GF-D8 (cell line): ENCODE measurements around the gene ACRBP.

Experiments
- DNase-seq: peaks from one replicate; lab custom pipeline; 2025; lab: John Stamatoyannopoulos, UW

ACRBP gene

DNA sequence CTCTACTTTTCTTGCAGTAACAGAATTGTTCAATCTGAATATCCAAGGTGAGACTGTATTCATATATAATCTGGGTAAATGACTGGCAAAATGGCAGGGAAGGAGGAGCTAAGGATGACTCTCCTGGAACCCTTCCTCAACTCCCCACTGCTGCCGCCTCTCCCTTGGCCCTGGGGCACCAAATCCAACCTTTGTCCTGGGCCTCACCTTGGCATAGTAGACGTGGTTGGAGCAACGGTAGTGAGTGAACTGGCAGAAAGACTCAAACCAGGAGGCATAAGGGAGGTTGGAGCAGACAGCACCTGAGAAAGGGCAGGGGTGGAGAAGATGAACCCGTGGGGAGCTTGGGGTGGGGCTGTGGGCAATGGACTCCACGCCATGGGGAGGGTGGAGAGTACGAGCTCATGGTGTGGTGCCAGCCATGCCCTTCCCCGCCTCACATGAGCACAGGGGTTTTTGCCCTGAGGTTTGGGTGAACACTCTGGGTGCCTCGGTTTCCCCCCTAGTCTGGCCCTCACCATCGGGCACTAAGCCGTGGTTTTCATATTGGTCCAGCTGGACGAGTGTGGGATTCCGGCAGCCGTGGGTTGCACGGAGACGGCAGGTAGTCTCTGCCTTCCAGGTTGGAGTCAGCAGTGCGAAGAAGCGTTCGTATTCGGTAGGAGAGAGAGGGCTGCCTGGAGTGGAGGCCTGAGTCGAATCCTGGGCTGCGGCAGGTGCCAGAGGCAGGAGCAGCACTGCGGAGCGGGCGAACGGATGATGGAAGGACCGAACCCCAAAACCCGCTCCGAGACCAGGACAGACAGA, 753 bp downstream of the ACRBP start:
- no peak for DNase-seq

DNA sequence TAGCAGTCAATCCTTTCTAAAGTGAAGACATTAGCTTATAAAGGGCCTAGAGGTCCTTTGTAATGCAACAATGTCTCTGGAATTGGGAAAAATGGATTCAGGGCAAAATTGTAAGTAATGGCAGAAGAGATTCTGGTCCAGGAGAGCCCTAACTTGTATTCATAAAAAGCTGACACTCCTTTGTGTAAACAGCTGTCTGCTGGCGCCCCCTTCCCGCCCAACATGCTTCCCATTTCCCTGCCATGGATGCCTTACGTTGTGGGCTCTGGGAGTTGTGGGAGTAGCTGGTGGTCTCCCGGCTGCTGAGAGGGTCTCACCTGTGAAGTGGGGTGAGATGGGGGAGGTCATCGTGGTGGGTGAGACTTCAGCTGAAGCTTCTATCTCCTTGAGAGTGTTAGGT, 2.3 kb downstream of the ACRBP start:
- no peak for DNase-seq

DNA sequence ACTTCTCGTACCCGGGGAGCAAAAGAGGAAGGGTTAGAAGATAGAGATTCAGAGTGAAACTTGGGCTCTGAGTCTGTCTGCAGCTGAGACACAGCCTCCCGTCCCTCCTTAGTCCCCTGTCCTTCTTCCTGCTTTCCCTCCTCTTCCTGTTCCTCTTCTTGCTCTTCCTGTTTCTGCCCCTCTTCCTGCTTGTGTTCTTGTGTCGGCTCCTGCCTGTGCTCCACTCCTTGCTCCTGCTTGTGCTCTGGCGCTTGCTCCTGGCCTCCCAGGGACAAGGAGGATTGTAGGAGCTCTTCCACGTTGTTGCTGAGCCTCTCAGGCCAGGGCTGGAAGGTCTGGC, 3.0 kb downstream of the ACRBP start:
- DNase-seq: peak; percentile 41

DNA sequence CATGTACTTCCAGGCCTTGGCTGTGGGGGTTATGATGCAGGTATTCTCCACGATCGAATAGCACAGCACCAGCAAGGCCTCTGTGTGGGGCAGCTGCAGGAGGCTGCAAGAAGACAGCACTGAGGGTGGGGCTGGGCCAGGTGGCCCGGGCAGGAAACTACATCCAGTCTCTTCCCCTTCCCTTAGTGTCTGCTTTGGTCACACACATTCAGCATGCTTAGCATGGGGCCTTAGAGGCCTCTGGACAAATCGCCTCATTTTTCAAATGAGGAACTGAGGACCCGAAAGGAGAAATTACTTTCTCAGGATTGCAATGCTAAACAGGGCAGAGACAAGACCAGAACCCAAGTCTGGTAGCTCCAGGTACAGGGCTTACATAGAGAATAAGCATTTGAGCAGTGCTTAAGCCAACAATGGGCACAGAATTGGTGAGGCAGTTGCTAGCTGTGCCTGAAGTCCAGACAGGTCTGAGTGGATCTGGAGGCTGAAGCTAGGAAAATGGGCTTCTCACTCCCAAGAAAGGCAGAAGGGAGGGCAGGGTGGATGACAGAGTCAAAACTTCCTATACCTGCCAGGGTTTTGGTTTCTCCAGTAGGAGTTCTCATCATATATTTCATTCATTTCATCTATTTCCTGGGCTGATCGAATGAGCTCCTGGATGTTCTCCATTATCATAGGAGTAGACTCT, 3.5 kb downstream of the ACRBP start:
- no peak for DNase-seq

DNA sequence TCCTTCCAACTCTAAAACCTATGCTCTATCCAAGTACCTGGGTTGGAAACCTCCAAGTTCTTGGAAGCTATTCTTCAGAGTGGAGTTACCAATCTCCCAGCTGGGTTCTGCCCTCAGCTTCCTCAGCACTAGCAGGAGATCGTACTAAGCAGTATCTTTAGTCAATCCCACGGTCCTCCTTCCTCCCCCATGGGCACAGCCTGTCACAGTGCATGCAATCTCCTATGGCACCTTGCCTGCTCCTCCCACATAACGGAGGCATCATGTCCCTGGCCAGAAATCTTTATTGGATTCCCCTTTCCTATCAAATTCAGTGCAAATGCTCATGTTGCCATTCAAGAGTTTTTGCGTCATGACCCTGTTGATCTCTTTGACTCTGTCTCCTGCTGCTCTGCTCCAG, 6.1 kb downstream of the ACRBP start:
- DNase-seq: no peak

DNA sequence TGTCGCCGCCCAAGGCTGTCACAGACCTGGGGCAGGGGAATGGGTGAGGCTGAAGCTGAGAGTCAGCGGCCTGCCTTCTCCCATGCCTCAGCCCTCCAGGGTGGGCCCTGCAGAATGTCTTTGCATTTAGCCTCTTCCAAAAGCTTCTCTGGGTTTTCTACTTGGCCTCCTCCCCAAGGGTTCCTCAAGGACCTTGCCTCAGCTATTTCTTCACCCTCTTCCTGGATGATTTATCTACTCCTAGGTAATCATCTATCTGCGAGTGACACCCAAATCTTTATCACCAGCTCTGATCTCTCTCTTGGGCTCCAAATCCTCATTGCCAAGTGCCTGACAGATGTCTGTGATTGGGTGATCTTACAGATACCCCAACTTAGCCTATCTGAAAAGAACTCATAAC, 6.7 kb downstream of the ACRBP start:
- DNase-seq: no peak

DNA sequence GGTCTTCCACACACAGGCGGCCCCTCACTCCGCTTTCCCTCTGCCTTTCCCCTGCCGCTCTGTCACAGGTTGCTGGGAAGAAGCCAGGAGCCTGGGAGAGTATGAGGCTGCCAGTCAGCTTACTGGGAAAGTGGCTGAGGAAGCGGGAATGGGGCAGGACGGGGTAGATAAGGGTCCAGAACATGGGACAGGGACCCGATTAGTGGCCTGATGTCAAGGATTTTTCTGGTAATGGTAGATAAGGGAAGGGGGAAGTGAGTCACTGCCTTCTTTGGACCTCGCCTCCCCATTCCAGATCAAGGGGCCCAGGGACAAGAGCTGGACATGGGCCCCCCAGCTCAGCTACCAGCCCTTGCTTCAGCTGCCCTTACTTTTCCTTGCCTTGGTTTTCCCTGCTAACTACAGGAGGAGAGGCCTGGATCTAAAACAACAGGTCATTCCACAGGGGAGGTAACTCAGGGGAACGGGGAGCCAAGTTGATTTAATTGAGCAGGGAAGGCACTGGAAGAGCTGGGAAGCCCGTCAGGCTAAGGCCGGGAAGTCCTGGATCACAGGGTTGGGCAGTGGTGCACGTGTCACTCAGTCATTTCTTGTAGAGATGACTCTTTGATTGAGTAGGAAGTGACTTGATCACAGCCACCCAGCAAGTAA, 8.0 kb downstream of the ACRBP start:
- DNase-seq: no peak

DNA sequence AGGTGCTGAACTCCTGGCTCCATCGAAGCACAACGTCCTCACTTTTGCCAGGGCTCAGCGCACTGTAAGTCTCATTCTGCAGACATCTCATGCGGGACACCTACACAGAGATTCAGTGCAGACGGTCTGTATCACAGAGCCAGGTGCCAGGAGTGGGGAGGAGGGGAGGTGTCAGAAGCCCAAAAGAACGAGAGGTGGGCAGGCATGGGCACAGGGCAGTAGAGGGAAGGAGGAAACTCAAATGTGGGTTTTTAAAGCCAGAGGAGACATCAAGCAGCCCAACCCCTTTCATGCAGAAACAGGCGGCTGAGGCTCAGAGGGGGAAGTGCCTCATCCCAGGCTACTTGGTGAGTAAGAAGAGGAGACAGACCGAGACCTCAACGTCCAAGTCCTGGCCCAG, 8.9 kb downstream of the ACRBP start:
- DNase-seq: no peak

DNA sequence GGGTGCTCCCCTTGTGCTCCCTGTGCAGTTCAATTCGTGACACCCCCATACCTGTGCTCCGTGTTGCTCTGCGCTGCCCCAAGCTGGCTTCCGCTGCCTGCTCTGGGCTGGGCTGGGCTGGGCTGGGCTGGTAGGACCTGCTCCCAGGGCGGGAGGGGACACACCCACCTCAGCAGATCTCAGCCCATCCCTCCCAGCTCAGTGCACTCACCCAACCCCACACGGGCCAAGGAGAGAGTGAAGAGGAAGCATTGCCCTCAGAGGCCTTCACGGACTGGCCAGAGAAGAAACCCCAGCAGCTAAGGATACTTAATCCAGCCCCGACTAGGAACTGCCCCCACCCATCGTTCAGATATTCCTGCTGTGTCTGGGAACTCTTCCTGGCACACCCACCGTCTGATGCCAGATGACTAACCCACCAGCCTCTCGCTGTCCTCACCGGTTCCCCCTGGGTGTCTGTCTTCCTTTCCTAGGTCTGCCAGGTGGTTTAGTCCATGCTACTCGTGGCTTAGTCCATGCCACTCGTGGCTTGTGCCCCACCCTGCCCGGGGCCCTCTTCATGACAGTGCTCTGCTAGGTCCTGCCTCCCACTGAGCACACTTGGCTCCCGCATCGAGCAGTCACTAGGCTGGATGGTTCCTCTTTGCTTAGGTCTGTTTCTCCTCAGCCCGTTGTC, 11.2 kb downstream of the ACRBP start, which contains the start of gene LPAR5:
Gene LPAR5 (minus strand): TSS at position 104 of the 676 bp plus-strand sequence. CDS start 14,711 bp downstream, outside the sequence.
- peak; percentile 38 for DNase-seq

DNA sequence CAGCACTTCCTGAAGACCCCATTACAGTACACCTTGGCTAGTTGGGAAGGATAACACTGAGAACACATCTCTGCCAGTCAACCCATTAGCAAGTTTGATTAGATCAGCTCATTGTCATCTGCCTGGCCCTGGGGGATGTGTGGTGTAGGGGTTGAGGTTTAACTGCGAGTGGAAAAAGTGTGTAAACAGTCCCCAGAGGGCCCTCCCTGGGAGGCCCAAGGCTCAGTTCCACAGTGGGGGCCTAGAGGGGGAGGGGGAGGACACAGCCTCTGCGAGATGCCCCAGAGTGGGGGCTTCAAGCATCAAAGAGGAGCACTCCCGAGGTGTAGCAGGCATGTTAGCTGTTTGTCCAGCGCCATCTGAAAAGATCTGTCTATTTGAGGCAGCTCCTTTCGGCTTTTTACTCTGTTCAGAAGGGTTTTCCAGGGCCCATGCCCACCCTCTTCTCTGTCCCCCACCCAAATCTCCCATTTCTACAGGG, 11.8 kb downstream of the ACRBP start:
- DNase-seq: peak; percentile 53

DNA sequence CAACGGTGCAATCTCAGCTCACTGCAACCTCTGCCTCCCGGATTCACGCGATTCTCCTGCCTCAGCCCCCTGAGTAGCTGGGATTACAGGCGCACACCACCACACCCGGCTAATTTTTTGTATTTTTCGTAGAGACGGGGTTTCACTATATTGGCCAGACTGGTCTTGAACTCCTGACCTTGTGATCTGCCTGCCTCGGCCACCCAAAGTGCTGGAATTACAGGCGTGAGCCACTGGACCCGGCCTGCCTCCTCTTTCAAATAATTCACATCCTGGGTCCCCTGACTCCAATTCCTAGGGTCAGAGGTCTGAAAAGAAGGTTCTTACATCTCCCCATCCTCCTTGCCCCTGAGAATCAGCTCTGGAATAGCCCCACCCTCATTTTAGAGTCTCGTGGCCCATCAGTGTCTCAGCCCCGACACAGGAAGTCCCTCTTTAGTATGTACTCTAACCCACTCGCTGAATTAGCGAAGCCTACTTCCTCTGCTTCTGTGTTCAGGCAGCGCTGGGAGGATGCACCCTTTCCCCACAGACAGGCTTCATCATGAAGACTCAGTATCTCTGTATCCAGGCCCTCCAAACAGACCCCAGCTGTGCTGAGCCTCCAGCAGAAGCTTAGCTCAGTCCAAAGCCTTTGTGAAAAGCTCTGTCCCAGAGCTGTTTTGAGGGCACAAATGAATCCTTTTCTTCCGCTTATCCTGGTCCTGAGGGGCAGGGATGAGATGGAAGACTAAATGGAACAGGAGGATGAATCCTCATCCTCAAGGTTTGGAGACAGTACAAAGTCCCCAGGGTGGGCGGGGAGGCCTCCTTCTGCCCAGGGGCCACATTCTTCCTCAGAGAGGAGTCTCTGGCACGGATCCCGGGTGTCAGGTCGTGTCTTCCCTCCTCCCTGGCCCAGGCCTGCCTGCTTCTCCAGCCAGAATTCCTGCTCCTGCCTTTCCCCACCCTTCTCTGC, 14.9 kb downstream of the ACRBP start:
- no peak for DNase-seq

DNA sequence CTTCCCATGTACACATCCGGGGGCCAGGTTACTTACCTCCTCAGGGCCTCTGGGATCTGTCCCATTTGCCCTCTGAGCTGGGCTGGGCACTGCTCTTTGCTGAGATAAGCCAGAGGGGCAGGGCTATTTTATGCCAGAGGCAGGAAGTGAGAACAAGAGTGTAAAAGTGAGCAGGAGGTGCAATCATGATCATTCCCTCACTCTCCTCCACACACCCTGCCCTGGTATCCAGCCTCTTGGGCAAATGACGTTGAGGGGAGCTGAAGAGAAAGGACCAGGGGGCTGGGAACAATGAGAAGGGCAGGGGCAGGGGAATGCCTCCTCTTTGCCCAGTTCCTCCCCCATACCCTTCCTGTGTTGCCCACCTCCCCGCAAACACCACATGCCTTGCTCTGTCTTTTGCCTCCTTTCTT, 15.7 kb downstream of the ACRBP start:
- DNase-seq: no peak

DNA sequence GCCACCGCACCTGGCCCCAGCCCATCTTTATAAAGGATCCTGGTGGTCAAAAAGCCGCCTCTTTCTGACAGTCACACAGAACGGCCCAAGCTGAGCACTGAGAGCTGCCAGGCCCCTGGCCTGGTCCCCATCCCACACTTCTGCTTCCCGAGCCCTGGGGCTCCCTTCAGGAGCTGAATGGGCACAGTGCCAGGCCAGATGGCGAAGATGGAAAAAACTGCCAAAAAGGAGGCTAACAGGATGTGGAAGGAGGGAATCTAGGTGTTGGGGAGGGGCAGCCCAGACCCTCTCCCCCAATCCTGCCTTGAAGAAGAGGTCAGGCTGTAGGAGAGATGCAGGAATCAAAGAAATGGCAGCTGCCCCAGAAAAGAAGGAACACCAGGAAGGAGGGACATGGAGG, 16.5 kb downstream of the ACRBP start:
- no peak for DNase-seq

DNA sequence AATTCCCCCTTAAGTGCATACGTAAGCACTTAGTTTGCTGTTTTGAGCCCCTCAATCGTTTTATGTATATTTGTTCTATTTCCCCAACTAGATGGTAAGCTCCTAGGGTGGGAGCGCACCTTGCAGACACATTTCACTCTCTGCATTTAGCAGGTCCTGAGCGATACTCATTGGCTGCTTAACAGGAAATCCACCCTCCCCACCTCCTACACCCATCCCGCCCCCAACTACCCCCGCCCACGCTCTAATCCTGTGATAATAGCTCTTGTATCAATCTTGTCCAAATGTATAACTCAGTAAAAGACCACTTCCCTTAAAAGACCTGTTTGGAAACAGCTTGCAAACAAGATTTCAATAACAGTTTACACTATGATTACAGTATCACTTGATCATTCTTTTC, 19.6 kb downstream of the ACRBP start:
- DNase-seq: no peak

DNA sequence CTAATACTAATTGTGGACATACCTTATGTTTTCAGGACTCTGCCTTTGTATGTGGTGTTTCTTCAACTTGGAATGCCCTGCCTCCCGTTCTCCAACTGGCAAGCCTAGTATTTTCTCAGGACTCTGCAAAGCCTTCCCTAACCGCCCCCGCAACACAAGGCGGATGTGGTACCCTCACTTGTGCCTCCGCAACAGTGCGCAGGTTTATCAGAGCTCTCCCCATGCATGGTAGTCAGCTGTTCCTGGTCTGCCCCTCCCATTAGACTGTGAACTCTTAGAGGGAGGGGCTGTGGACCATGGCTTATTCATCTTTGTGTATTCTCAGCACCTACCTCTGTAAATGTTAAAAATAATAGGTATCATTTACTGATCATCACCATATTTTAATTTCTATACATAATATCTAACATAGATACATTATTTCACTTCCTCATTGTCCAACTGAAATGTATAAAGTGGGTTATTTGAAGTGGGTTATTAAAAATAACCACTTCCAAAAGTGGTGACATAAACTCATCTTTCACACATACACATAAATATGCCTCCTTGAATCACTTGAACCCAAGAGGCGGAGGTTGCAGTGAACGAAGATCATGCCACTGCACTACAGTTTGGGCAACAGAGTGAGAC, 20.5 kb downstream of the ACRBP start:
- no peak for DNase-seq

DNA sequence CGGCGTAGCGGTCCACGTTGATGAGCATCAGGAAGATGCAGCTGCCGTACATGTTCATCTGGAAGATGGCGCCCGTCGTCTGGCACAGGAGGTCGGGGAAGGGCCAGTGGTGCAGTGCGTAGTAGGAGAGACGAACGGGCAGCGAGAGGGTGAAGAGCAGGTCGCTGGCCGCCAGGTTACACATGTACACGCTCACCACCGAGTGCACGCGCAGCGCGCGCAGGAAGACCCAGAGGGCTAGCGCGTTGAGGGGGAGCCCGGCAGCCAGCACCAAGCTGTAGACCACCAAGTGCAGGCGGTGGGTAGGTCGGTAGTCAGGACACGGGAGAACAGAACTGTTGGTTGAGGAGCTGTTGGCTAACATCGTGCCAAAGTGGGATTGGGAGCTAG, 26.4 kb downstream of the ACRBP start:
- no peak for DNase-seq

DNA sequence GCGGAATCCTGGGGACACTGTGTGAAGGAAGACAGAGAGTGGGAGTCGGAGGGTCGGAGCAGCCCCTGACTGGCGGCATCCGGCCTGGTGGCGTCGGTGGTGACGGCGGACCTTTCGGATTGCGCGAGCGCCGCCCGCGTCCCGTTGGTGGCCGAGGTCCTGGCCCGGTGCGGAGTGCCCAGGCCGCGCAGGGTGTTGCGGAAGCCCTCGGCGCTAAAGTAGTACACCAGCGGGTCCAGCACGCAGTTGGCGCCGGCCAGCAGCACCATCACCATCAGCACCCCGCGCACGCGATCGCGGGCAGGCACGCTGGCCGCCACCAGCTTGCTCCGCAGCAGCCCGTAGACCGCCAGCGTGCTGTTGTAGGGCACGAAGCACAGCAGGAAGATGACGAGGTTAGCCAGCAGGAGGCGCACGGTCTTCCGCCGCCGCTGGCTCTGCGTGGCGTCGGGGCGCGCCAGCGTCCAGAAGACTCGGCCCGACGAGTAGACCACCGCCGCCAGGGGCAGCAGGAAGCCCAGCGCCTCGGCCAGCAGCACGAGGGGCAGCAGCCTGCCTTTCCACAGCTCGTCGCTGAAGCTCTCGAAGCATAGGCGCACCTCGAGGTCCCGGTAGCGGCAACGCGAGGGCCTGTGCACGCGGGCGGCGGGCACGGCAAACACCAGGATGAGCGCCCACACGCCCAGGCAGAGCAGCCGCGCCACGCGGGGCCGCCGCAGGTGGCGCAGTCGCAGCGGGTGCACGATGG, 26.9 kb downstream of the ACRBP start:
- DNase-seq: no peak

DNA sequence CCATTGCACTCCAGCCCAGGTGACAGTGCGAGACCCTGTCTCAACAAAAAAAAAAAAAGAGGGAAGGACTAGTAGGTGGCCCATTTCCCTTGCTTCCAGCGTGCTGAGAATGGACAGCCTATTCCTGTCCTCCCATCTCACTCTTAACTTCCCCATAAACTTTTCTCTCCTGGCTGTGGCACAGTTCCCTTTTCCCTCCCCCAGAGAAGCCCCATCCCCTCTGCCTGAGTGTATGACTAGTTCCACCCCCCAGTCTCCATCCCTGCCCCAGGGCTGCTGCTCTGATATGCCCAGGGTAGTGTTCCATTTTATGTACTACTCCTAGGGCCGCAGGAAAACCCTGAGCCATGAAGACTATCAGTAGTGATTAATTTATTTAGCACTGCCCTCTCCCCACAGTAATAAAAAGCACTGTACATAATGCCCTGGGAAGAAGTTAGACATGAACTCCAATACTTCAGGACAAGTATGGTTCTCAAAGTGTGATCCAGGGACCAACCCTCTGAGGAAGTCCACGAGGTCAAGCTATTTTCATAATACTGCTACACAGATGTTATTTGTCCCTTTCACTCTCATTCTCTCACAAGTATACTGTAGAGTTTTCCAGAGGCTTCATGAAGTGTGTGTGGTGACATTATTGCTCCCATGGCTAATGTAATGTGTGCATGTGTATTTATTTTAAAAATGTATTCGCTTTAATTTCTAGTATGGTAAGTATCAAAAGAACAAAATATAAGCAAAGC, 28.6 kb downstream of the ACRBP start:
- no peak for DNase-seq

DNA sequence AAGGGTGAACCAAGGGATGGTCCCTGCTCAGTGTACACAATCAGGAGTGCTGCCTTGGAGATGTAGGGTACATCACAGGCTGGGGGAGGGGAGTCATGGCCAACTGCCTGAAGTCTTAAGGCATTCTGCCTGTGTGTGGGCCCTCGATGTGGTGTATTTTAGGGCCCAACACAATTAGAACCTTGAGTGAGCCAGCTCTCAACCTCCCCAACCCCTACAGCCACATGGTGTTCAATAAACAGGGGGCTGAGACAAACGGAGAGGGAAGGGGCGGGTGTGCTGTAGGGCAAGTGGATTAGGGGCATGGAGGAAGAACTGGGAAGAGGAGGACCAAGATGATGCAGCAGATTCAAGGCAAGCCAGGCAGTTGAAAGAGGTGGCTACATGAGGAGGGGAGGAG, 31.4 kb downstream of the ACRBP start:
- DNase-seq: peak; percentile 51
